SW480 (cell line): ENCODE results near the gene NELL1.
A peak's percentile ranks its signal among the peaks of the same experiment; 100 is the strongest.

ENCODE experiments used
- DNase-seq: peaks from one replicate; pipeline ENCODE4 v3.0.0-alpha.2; 2016; ENCODE audit warnings: low spot score

The NELL1 gene

GRCh38 chr11:21346361-21346760 lies 677.0 kb downstream of the NELL1 start:
- DNase-seq = no peak

DNA sequence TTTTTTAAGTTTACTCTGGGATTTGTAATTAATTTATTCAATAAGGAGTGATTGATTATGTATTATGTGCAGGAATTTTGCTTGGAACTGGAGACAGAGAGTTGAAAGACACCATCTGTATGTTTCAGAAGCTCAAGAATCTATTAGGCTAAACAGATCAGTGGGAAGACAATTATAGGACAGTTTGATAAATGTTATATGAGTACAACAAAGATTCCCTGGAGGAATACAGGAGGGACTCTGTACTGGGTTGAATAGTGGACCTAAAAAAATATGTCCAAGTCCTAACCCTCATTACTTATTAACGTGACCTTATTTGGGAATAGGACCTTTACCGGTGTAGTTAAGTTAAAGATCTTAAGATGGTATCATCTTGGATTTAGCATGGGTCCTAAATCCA lies 681.2 kb downstream of the NELL1 start:
- DNase-seq = no peak

- DNase-seq = no peak
Measured at GRCh38 chr11:21353425-21353824, 684.0 kb downstream of the NELL1 start.

DNA sequence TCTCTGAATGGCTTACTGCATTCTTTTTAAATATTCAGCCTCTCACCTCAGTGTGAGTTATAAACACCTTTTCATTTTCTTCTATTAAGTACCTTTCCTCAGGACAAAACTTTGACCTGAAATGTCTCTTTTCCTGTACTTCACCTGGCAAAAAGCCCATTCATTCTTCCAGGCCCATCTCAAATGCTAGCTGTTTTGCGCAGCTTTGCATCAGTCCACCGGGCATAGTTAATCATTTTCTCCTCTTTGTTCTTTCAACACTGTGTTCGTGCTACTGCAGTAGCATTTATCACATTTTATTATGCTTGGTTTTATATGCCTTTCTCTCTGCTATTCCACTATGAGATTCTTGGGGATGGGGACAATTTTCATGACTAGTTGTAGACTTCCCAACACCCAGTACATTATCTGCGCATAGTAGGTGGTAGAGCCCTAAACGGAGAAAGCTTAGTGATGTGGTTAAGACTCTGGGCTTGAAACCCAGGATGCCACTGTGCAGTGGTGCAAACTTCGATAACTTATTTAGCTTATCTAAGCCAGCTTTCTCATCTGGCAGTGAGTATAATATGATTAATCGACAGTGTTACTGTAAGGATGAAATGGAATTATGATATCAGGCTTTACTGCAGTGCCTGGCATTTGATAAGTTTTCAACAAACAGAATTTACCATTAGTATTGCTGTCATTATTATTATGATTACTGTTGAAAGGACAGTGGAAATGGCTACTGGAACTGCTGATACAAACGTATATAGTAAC lies 695.7 kb downstream of the NELL1 start:
- no peak for DNase-seq

DNA sequence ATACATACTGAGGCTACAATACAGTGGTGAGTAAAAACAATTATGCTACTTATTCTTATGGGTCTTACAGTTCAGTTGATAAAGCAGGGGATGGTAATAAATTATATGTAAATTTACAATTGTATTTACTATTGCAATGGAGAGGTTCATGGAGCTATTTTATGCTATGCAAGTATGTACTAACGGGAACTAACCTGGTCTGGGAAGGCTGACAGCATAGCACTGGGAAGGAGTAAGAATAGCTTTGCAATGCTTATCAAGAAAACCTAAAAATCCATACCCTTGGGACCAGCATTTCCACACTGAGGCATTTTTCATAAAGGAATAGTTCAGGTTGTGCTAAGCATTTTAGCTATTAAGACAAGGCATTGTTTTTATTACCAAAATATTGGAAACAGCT lies 700.6 kb downstream of the NELL1 start:
- DNase-seq = no peak

- no peak for DNase-seq
Measured at GRCh38 chr11:21371044-21371443, 701.7 kb downstream of the NELL1 start.

DNA sequence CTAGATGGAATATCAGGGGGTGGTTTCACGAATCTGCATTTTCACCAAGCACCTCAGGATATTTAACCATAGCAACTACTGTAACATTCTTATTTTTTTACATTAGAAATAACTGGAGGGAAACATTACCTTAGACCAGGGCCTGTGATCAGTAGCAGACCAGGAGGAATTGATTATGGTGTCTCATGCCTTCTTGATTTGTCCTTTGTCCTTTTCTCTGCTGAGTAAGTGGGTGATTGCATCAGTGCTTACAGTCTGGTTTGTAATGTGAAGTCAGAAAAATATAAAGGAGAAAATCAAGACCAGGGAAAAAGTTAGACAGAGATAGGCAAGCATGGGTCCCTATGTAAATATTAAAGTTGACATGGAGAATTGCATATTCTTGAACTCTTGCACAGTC lies 703.3 kb downstream of the NELL1 start:
- DNase-seq = no peak

DNA sequence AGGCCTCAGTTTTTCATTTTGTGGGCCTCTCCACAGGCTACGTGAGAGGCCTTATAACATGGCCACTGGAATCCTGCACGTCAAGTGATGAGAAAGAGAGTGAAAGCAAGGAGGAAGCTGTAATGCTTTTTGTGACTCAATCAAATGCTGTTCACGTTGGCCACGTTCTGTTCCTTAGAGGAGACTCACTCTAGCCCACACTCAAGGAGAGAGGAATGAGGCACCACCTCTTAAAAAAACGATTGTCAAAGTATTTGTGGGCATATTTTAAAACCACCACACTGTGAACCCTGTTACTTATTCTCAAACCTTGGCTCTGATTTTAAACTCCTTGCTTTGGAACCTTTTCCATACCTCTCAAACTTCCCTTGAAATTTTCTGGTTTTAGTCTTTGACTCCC lies 705.0 kb downstream of the NELL1 start:
- no peak for DNase-seq

DNA sequence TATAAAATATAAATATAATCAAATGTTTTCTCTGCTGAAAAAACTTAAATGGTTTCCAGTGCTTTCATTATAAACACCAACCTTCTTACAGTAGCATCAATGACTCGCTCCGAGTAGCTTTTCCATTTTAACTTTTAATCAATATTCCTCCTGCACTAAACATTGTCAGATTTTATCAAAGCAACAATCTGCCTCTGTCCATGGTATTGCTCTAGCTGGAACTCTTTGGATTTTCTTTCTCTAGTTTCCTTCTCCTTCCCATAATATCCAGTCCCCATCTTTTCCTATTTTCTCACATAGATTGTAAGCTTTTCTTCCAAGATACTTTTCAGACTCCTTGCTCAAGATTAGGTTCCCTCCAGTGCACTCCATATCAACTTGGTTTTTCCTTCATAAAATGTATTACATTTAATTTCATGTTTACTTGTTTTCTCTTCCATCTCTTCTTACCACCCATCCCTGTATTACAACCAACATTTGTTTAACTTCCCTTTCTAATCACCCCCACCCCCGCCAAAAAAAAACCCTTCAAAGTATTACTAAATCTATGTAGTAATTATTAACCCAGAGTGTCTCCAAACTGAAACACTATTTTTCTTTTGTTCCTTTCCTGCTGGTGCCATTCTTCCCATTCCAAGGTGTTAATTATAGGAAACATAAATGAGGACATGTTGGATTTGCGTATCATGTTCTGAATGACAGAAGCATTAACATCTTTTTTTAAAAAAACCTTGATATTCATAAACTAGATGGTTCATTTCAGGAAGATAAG lies 716.5 kb downstream of the NELL1 start:
- no peak for DNase-seq

DNA sequence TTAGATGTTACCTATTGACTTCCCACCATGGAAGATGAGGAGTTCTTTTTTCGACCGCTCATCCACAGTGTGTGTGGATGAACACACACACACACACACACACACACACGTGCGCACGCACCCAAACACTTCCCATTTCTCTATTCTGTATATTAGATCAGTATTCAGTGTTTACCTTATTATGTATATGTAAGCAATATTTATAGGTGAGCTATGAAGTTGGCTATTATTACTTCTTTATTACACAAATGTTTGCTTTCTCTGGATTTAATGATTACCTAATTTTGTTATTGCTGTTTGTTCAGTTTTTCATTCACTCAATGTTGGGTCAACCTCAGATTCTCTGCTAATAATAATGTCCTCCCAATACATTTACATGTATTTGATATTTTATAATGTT lies 721.0 kb downstream of the NELL1 start:
- DNase-seq = no peak

GRCh38 chr11:21396342-21397008 lies 727.1 kb downstream of the NELL1 start:
- DNase-seq = no peak

DNA sequence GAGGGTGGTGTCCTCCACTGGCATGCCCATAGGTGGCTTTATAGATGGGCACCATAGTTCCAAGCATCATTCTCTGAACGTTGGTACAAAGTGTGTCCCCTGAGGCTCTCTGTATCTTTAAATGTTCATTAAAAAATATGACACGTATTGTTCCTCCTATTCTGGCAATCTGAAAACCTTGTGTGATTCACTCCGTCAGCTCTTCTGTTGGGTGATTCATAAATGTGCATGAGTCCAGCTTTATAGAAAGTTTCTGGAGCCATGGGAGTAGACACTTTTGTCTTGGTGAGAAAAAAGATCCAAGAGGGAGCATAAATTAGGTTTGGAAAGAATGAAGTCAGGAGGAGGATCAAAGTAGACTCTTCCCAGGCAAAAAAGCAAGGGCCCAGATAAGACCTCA lies 728.8 kb downstream of the NELL1 start:
- no peak for DNase-seq

DNA sequence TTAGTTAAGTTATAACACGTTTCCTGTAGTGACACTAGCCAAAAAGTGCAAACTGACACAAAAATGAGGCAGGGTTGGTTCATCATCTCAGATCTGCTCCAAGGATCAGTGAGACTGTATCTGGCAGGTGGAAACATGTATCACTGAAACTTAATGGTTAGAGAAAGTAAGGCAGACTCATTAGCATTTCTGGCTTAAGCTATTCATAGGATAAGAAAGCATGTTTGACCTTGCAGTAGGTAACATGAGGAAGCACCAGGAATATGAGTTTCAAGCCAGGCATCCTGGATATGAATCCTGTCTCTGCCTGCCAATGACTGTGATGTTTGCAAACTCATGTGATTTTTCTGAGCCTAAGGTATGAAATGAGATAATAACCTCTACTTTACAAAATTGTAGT lies 732.1 kb downstream of the NELL1 start:
- no peak for DNase-seq

DNA sequence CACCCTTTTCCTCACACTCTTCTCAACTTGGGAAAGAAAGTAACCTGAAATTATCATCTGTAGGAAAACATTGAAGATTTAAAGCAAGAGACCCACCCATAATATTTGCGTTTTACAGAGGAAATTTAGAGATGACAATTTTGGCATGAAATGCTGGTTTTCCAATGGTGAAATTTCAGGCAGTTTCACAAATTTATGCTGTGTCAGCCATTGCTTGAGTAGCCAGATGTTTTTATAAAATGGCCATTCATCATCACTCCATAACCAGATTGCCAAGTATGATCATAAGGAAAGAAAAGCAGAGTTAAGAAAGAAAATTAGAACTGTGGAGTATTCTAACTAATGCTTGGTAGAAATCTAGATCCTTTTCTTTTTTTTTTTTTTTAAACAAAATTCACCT lies 732.9 kb downstream of the NELL1 start:
- no peak for DNase-seq

DNA sequence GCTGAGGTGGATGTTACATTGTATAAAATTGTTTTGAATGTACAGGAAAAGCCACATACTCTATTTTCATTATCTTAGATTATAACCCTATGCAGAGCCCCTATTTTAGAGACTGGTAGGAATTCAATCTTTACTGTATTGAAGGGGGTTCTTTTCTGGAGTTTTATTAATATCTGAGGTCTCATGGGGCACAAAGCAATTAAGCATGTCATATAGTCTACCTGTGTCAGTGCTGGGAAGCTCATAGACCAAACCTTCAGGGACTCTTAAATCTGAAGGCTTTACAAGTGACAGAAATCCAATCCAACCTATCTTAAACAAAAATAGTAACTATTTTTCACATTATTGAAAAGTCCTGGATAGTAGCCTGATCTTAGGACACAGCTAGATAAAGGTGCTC lies 733.7 kb downstream of the NELL1 start:
- no peak for DNase-seq

GRCh38 chr11:21405422-21405821 lies 736.0 kb downstream of the NELL1 start:
- no peak for DNase-seq

- no peak for DNase-seq
Measured at GRCh38 chr11:21410513-21410912, 741.1 kb downstream of the NELL1 start.

- DNase-seq = peak; percentile 18
Measured at GRCh38 chr11:21411104-21411503, 741.7 kb downstream of the NELL1 start.

DNA sequence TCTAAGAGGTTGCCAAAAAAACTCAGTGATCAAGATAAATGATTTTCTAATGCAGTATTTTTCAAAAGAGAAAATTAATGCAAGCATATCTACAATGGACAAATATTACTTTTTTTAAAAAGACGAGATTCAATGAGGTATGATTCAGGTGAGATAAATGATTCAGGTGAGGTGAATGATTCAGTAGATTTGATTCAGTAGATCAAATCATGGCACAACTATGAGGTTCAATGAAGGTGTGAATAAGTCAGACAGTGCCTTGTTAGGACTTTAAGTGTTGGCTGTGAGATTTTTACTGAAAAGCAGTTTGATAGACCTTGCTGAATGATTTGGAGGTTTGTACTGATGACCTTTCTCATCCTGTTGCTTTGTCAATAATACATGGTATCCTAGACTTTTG lies 742.2 kb downstream of the NELL1 start:
- no peak for DNase-seq

DNA sequence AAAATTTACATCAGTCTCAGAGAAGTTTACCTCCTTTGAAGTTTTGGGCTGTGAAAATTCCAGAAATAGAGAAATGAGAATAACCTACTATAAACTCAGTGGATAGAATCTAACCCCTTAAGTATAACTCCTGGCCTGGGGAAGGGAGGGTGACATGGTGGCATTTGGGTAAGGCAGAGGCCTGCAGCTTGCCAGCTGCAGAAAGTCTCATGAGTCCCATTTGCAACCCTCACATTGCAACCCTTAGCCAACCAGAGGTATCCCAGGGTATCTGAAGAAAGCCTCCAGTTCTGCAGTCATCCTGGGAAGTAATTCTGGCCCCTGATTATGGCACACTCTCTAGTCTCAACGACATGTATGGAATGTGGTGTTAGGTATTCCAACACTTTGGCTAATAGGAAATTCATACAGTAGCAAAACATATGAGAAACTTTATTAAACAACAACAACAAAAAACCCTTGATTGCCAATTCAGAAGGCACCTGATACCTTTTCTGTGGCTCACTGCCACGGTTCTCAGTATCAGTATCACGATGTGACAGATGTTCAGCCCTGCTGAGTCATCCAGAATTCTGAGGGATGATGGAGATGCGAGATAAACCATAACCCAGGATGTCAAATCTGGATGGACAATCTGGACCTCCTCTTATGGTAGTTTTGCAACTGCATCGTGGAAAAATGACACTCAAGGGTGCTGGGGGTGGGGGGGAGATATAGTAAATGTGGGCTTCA lies 743.4 kb downstream of the NELL1 start:
- DNase-seq = no peak

- DNase-seq = no peak
Measured at GRCh38 chr11:21414953-21415352, 745.6 kb downstream of the NELL1 start.

- DNase-seq = no peak
Measured at GRCh38 chr11:21415606-21416005, 746.2 kb downstream of the NELL1 start.
